Ovary (tissue), 9 donors: ENCODE data around the gene WDR7. TPM values are rescaled to one million over a fixed set of nuclear protein-coding genes. Genes with fewer than 3 reads are reported as not detected.

ENCODE experiments used
- DNase-seq, 5 donors: peaks; one replicate each; pipeline ENCODE4 v3.0.0-alpha.2; 2019 to 2020
- H3K27ac ChIP-seq, 2 donors: fragments of 200-600 bp; one replicate each; pipeline versions ENCODE4 v1.5.1 to v1.8.0; 2019 to 2022
- H3K27me3 ChIP-seq: fragments of 200-600 bp; one replicate; pipeline ENCODE4 v1.8.0; 2022
- H3K36me3 ChIP-seq: fragments of 200-600 bp; sonication (generic); one replicate; pipeline ENCODE4 v1.5.1; 2019
- H3K4me1 ChIP-seq: one replicate; pipeline ENCODE4 v1.8.1; 2013; ENCODE audit warnings: mild to moderate bottlenecking, moderate library complexity; ENCODE audit not compliant: insufficient read depth
- H3K4me3 ChIP-seq: fragments of 200-600 bp; sonication (generic); one replicate; pipeline ENCODE4 v1.5.1; 2017
- H3K9me3 ChIP-seq, 2 donors: fragments of 200-600 bp in 1 of 2; sonication (generic) in 1 of 2; one replicate each; pipeline versions ENCODE4 v1.5.1 to v1.8.1; 2013 to 2019; ENCODE audit warnings: mild to moderate bottlenecking in 1 of 2, moderate library complexity in 1 of 2
- CTCF ChIP-seq, 3 donors: fragments of 450-650 bp in 2 of 3; fragments of 200-600 bp in 1 of 3; IDR thresholded peaks; one replicate each; pipeline versions ENCODE4 v1.5.1 to v1.8.0; 2016 to 2022; ENCODE audit warnings: antibody characterized with exemption in 3 of 3, mild to moderate bottlenecking in 1 of 3
- EP300 ChIP-seq: sonication (generic); formaldehyde crosslinking; IDR thresholded peaks from one replicate; pipeline ENCODE4 v1.6.1; 2017; ENCODE audit warnings: antibody characterized with exemption
- POLR2A ChIP-seq: fragments of 450-650 bp; IDR thresholded peaks from one replicate; pipeline ENCODE4 v1.6.1; 2017; ENCODE audit warnings: antibody characterized with exemption, mild to moderate bottlenecking, moderate library complexity
- WGBS, 3 donors: extraction: QIAGEN DNeasy Blood & Tissue Kit in 1 of 3; methylation state at CpG; one replicate each; pipeline versions ENCODE4 v1.1.5 to v1.1.7; 2013 to 2017; 5-methylcytosine and 5-hydroxymethylcytosine counted together
- intact Hi-C, 4 donors: fragments of 100-400 bp; cut with DNase I; formaldehyde crosslinking; loops; one replicate each; pipeline versions ENCODE4 v1.11.0 to v1.15.1; 2022 to 2023
- polyA plus RNA-seq, 2 donors: library from polyadenylated mRNA; stranded (reverse); fragments of 200-250 nt in 1 of 2; fragments of 350-450 nt in 1 of 2; fragmentation: Illumina TruSeq in 1 of 2; extraction: RNeasy Lipid Tissue Mini Kit (QIAGEN cat#74804) in 1 of 2; gene quantifications; one replicate each; pipeline ENCODE4 v1.2.3, GENCODE V29; 2013 to 2014
- small RNA-seq: library from RNA; depleted of rRNA; stranded (forward); fragments of <200 nt; gene quantifications from one replicate; pipeline ENCODE3, GENCODE V24; 2016
- total RNA-seq, 7 donors: library from RNA; depleted of rRNA in 2 of 7; stranded (reverse); fragments of >200 nt in 2 of 7; fragmentation: NEBNext Ultra II Directional in 3 of 7; extraction: Animal tissue kit (Norgen Biotek cat#: 25700) in 3 of 7; gene quantifications; one replicate each; pipeline versions ENCODE4 v1.1.0 to v1.2.4, GENCODE V29; 2016 to 2023
- donor health status: DM: no; HTN: no; CAD: no; lungs with moderate emphysema.
- donor health status: DM: no; HTN: no; CAD: no.
- donor health status: Bipolar disorder and iron deficiency.
- donor health status: DM: yes; HTN: yes; CAD: no.
- donor health status: DM: no; HTN: no; CAD: no.
- donor health status: DM: yes; HTN: yes; CAD: no.

The WDR7 gene
- total and polyA plus RNA-seq, 9 donors, result 4.8 to 29.1 (median 24.7) TPM

GRCh38 chr18:57084331-57085271 is 433.4 kb downstream of the WDR7 start:
- TF ChIP-seq POLR2A (no peak), EP300 (no peak)
- H3K9me3 ChIP-seq, result no peaks in the 10 kb centered on the region
- intact Hi-C loops, result no loop called here
- H3K4me3 ChIP-seq, result no peak overlapping the region
- H3K4me1 ChIP-seq, result no peaks in the 10 kb centered on the region
- no peak for DNase-seq
- WGBS, 3 donors, result 73 to 74% (median 73%) methylated on average over 11 of the region's 11 CpGs
- no peak overlapping the region for H3K27ac ChIP-seq
- H3K36me3 ChIP-seq, result no peaks in the 10 kb centered on the region
- H3K27me3 ChIP-seq, result no peaks in the 10 kb centered on the region

GRCh38 chr18:57085371-57085770 is 434.2 kb downstream of the WDR7 start:
- Histone ChIP-seq H3K4me3 (no peak overlapping the region), H3K4me1 (no peaks in the 10 kb centered on the region)

GRCh38 chr18:57086163-57086562 is 435.0 kb downstream of the WDR7 start:
- H3K4me3 ChIP-seq, result no peak overlapping the region
- TF ChIP-seq EP300, result no peak
- TF ChIP-seq POLR2A, result no peak
- TF ChIP-seq CTCF (IDR thresholded peaks at IDR 0.05), result no peak
- no peaks in the 10 kb centered on the region for H3K4me1 ChIP-seq
- no peak overlapping the region for H3K27ac ChIP-seq
- H3K27me3 ChIP-seq, result no peaks in the 10 kb centered on the region
- no peaks in the 10 kb centered on the region for H3K36me3 ChIP-seq
- intact Hi-C loops, result no loop called here
- no peak for DNase-seq
- H3K9me3 ChIP-seq, result no peaks in the 10 kb centered on the region
- 85 to 93% (median 92%) methylated on average over 1 of the region's 1 CpG for WGBS, 3 donors

More at GRCh38 chr18:57085371-57085770, 434.2 kb downstream of the WDR7 start:
- DNase-seq, result no peak
- Histone ChIP-seq H3K36me3 (no peaks in the 10 kb centered on the region), H3K27me3 (no peaks in the 10 kb centered on the region), H3K27ac (no peak overlapping the region), H3K9me3 (no peaks in the 10 kb centered on the region)
- intact Hi-C loops, result no loop called here
- TF ChIP-seq CTCF (IDR thresholded peaks at IDR 0.05) (no peak), EP300 (no peak), POLR2A (no peak)
- WGBS, 3 donors, result 68 to 77% (median 71%) methylated on average over 7 of the region's 7 CpGs

Small RNA genes within 50 kb of the gene (small RNA-seq; reads per million reads assigned to genes)
- gene RF00012, result not detected
- not detected for gene RF00019

Other genes starting within 250 kb of the WDR7 start
- gene TXNL1, start 12.8 kb upstream of the WDR7 start, total RNA-seq, result 10 to 100 TPM; 34.6 to 77.9 (median 61.9) TPM
- 100 to 1,000 TPM in 1 of 2 donors, 10 to 100 TPM in 1; 55.3 to 109 TPM for gene TXNL1, start 12.8 kb upstream of the WDR7 start, polyA plus RNA-seq